OCI-LY1 (cell line): ENCODE data around the gene STON2.

ENCODE experiments used
- H2AFZ ChIP-seq: fragments of 200-600 bp; sonication (generic), shearing (Covaris generic); 2 replicates; pipeline ENCODE4 v1.6.0; 2014; ENCODE audit warnings: antibody characterized with exemption, mild to moderate bottlenecking, low read length
- H3F3A ChIP-seq: fragments of 200-600 bp; sonication (generic), shearing (Covaris generic); 2 replicates; pipeline ENCODE4 v1.6.0; 2014; ENCODE audit warnings: mild to moderate bottlenecking, antibody characterized with exemption, low read length, moderate library complexity; ENCODE audit not compliant: insufficient read depth
- H3K27ac ChIP-seq: fragments of 200-600 bp; sonication (generic); 2 replicates; pipeline ENCODE4 v1.5.1; 2014; ENCODE audit warnings: low read length, mixed run types, mild to moderate bottlenecking, low read depth; ENCODE audit not compliant: poor library complexity, severe bottlenecking
- H3K27me3 ChIP-seq: fragments of 200-600 bp; sonication (generic); 2 replicates; pipeline ENCODE4 v1.6.0; 2014; ENCODE audit warnings: antibody characterized with exemption, mild to moderate bottlenecking, low read length, moderate library complexity; ENCODE audit not compliant: insufficient read depth
- H3K36me3 ChIP-seq: fragments of 200-600 bp; sonication (generic); 2 replicates; pipeline ENCODE4 v1.6.1; 2014; ENCODE audit warnings: mild to moderate bottlenecking, antibody characterized with exemption, low read length, moderate library complexity, mixed read lengths; ENCODE audit not compliant: insufficient read depth
- H3K4me1 ChIP-seq: fragments of 200-600 bp; sonication (generic); 2 replicates; pipeline ENCODE4 v1.5.1; 2014; ENCODE audit warnings: mild to moderate bottlenecking, low read length, moderate library complexity; ENCODE audit not compliant: insufficient read depth, severe bottlenecking
- H3K4me2 ChIP-seq: fragments of 200-600 bp; sonication (generic), shearing (Covaris generic); 2 replicates; pipeline ENCODE4 v1.6.1; 2014; ENCODE audit warnings: low read length
- H3K4me3 ChIP-seq: fragments of 200-600 bp; sonication (generic); 2 replicates; pipeline ENCODE4 v1.5.1; 2014; ENCODE audit warnings: low read length, low read depth, mild to moderate bottlenecking, mixed read lengths; ENCODE audit not compliant: poor library complexity, severe bottlenecking
- H3K79me2 ChIP-seq: fragments of 200-600 bp; shearing (Covaris generic); 2 replicates; pipeline ENCODE4 v1.6.1; 2016; ENCODE audit warnings: mixed run types, low read length, mixed read lengths; ENCODE audit not compliant: insufficient read depth
- H3K9ac ChIP-seq: fragments of 200-600 bp; sonication (generic), shearing (Covaris generic); 2 replicates; pipeline ENCODE4 v1.6.1; 2014; ENCODE audit warnings: mild to moderate bottlenecking, low read length, mixed read lengths
- H3K9me2 ChIP-seq: fragments of 200-600 bp; sonication (generic), shearing (Covaris generic); 2 replicates; pipeline ENCODE4 v1.6.1; 2014; ENCODE audit warnings: low read depth, mild to moderate bottlenecking, low read length, mixed read lengths
- H3K9me3 ChIP-seq: fragments of 200-600 bp; shearing (Covaris generic); 2 replicates; pipeline ENCODE4 v1.6.1; 2014; ENCODE audit warnings: low read length, mixed read lengths
- H4K20me1 ChIP-seq: fragments of 200-600 bp; sonication (generic), shearing (Covaris generic); 2 replicates; pipeline ENCODE4 v1.6.0; 2016; ENCODE audit warnings: mild to moderate bottlenecking, low read length; ENCODE audit not compliant: insufficient read depth
- EZH2 ChIP-seq: fragments of 200-600 bp; sonication (generic), shearing (Covaris generic); IDR thresholded peaks from 2 replicates; pipeline ENCODE4 v1.8.0; 2017; ENCODE audit warnings: borderline replicate concordance, mixed run types, mild to moderate bottlenecking, antibody characterized with exemption, low read length, moderate library complexity, mixed read lengths
- TF ChIP-seq, protein P1 (sequence below): fragments of 200-600 bp; sonication (generic), shearing (Covaris generic); IDR thresholded peaks from 2 replicates; pipeline ENCODE4 v1.5.1; 2017; ENCODE audit warnings: mild to moderate bottlenecking, antibody characterized with exemption, low read length, moderate library complexity, mixed read lengths

The STON2 gene

GRCh38 chr14:81234278-81234677 lies 165.8 kb downstream of the STON2 start:
- Histone ChIP-seq H3K36me3 (no peaks in the 10 kb centered on the region), H3K9me2 (no peaks in the 10 kb centered on the region), H3K4me2 (no peak overlapping the region), H3K4me1 (no peaks in the 10 kb centered on the region), H3K9ac (no peak overlapping the region), H2AFZ (no peak overlapping the region), H3K9me3 (no peaks in the 10 kb centered on the region), H4K20me1 (no peaks in the 10 kb centered on the region), H3F3A (no peaks in the 10 kb centered on the region), H3K27me3 (no peaks in the 10 kb centered on the region; the same call in 1 of the 2 replicates), H3K79me2 (no peaks in the 10 kb centered on the region), H3K4me3 (no peak overlapping the region), H3K27ac (no peak overlapping the region)
- TF ChIP-seq, protein P1, sequence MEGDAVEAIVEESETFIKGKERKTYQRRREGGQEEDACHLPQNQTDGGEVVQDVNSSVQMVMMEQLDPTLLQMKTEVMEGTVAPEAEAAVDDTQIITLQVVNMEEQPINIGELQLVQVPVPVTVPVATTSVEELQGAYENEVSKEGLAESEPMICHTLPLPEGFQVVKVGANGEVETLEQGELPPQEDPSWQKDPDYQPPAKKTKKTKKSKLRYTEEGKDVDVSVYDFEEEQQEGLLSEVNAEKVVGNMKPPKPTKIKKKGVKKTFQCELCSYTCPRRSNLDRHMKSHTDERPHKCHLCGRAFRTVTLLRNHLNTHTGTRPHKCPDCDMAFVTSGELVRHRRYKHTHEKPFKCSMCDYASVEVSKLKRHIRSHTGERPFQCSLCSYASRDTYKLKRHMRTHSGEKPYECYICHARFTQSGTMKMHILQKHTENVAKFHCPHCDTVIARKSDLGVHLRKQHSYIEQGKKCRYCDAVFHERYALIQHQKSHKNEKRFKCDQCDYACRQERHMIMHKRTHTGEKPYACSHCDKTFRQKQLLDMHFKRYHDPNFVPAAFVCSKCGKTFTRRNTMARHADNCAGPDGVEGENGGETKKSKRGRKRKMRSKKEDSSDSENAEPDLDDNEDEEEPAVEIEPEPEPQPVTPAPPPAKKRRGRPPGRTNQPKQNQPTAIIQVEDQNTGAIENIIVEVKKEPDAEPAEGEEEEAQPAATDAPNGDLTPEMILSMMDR: no peak
- no peak for TF ChIP-seq EZH2

GRCh38 chr14:81233615-81234014 lies 166.5 kb downstream of the STON2 start:
- Histone ChIP-seq H3F3A (no peaks in the 10 kb centered on the region), H3K9ac (no peak overlapping the region), H3K9me3 (no peaks in the 10 kb centered on the region), H3K36me3 (no peaks in the 10 kb centered on the region), H3K79me2 (no peaks in the 10 kb centered on the region), H3K4me2 (no peak overlapping the region), H3K27me3 (no peaks in the 10 kb centered on the region; the same call in 1 of the 2 replicates), H3K9me2 (no peaks in the 10 kb centered on the region), H3K27ac (no peak overlapping the region), H3K4me1 (no peaks in the 10 kb centered on the region), H3K4me3 (no peak overlapping the region), H4K20me1 (no peaks in the 10 kb centered on the region), H2AFZ (no peak overlapping the region)
- TF ChIP-seq, protein P1: no peak
- no peak for TF ChIP-seq EZH2

- Histone ChIP-seq H3K79me2 (no peaks in the 10 kb centered on the region), H3K36me3 (no peaks in the 10 kb centered on the region), H3K4me3 (no peak overlapping the region), H3K4me1 (no peaks in the 10 kb centered on the region), H2AFZ (no peak overlapping the region), H3K27me3 (no peaks in the 10 kb centered on the region; the same call in 1 of the 2 replicates), H4K20me1 (no peaks in the 10 kb centered on the region), H3K4me2 (no peak overlapping the region), H3K9ac (no peak overlapping the region), H3K27ac (no peak overlapping the region), H3F3A (no peaks in the 10 kb centered on the region), H3K9me2 (no peaks in the 10 kb centered on the region), H3K9me3 (no peaks in the 10 kb centered on the region)
- TF ChIP-seq, protein P1: no peak
These were observed 168.6 kb downstream of the STON2 start for GRCh38 chr14:81231540-81231939.
